ENCODE measurements around the gene DHTKD1. TPM values are rescaled to one million over a fixed set of nuclear protein-coding genes. Genes with fewer than 3 reads are reported as not detected.
A peak's percentile ranks its signal among the peaks of the same experiment; 100 is the strongest.

Gene DHTKD1
- total and polyA plus RNA-seq, 2 experiments from 2014 or later: 20.2 to 63.9 TPM

- H3K4me3 ChIP-seq: peak overlapping the region; percentile 93
- TF ChIP-seq NANOG (IDR thresholded peaks at IDR 0.05; ENCODE audit: borderline replicate concordance) (no peak), ZNF114 (CRISPR knock-in tag; IDR thresholded peaks at IDR 0.05) (no peak), EZH2 (IDR thresholded peaks at IDR 0.05; ENCODE audit: low read depth, unreplicated experiment) (no peak), CREB1 (CRISPR knock-in tag; IDR thresholded peaks at IDR 0.05; ENCODE audit: low read depth) (no peak), ZNF462 (CRISPR knock-in tag; IDR thresholded peaks at IDR 0.05) (no peak), STAT1 (IDR thresholded peaks at IDR 0.05; ENCODE audit: unreplicated experiment) (no peak), ETS1 (IDR thresholded peaks at IDR 0.05) (no peak), EZH2phosphoT487 (IDR thresholded peaks at IDR 0.05; ENCODE audit: unreplicated experiment) (no peak), REST (IDR thresholded peaks at IDR 0.05; ENCODE audit: unreplicated experiment) (no peak), POLR2AphosphoS5 (IDR thresholded peaks at IDR 0.05; ENCODE audit: low read depth) (no peak; the same call in 1 of the 2 replicates), CTCF (conservative IDR thresholded peaks at IDR 0.05; ENCODE audit: low read depth in 2 of 2) (no peak), JUNB (IDR thresholded peaks at IDR 0.05; ENCODE audit: unreplicated experiment) (no peak), ZNF331 (CRISPR knock-in tag; IDR thresholded peaks at IDR 0.05; ENCODE audit: low read depth) (no peak)
- Mint-ChIP-seq H3K27me3 (ENCODE audit: insufficient read depth, low read depth, poor library complexity) (peaks cover 10% of the 10 kb centered on the region), H3K36me3 (ENCODE audit: low read depth) (no peaks in the 10 kb centered on the region), H3K27ac (peak overlapping the region; percentile 90), H3K4me3 (peak overlapping the region; percentile 93), H3K4me1 (peaks cover 22% of the 10 kb centered on the region; the same call in 2 of the 3 replicates), H3K9me3 (no peaks in the 10 kb centered on the region)
- peak overlapping the region; percentile 82 for H3K4me2 ChIP-seq
- H2AFZ ChIP-seq: no peak overlapping the region
- no peaks in the 10 kb centered on the region for H3K36me3 ChIP-seq (ENCODE audit: insufficient read depth)
- peak; percentile 14 for ATAC-seq
- no peaks in the 10 kb centered on the region for H3K9me2 ChIP-seq (ENCODE audit: insufficient read depth)
- H3K4me1 ChIP-seq (ENCODE audit: insufficient read depth): peaks cover 13% of the 10 kb centered on the region; the same call in 1 of the 2 replicates
- H3K27ac ChIP-seq (ENCODE audit: low read depth): peak overlapping the region; percentile 93
- H3K79me2 ChIP-seq (replicated peaks; ENCODE audit: insufficient read depth): peaks cover 56% of the 10 kb centered on the region
- peak; percentile 39 for DNase-seq (ENCODE audit: low spot score)
- no peaks in the 10 kb centered on the region for H3F3A ChIP-seq (replicated peaks; ENCODE audit: low read depth)
- H3K27me3 ChIP-seq (ENCODE audit: insufficient read depth): no peaks in the 10 kb centered on the region
- peaks cover 3% of the 10 kb centered on the region; the same call in 1 of the 2 replicates for H4K20me1 ChIP-seq (replicated peaks; ENCODE audit: insufficient read depth)
Measured at GRCh38 chr10:12041766-12042408, 26.9 kb upstream of the DHTKD1 start.

Measured in GM23338 (cell line).